Measurements from ENCODE around the gene SH3PXD2A. TPM values are rescaled to one million over a fixed set of nuclear protein-coding genes. Genes with fewer than 3 reads are reported as not detected.
"Not testable (repeated sequence)": the region's sequence is repeated elsewhere in the genome, so short reads cannot be mapped to it uniquely, and the experiment has no call there.

Gene SH3PXD2A
- total and polyA plus RNA-seq, 10 of the 15 experiments (the other 5 are each of a cell fraction or from before 2014, with no cell fraction given): 0.63 to 14.0 (median 4.4) TPM

DNA sequence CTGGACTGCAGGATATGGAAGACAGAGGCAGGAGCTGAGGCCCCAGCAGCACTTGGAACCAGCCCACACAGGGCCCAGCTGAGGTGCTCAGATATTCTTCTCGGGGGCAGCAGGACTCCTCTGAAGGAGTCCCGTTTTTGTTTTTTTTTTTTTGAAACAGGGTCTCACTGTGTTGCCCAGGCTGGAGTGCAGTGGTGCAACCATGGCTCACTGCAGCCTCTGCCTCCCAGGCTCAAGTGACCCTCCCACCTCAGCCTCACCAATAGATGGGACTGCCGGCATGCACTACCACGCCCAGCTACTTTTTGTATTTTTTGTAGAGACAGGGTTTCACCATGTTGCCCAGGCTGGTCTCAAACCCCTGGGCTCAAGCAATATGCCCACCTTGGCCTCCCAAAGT, 124.3 kb downstream of the SH3PXD2A start:
- H3K27me3 ChIP-seq (replicated peaks in 1 of 2; ENCODE audit: control insufficient read depth in 2 of 2, insufficient read depth in 2 of 2, low read length in 1 of 2); intact Hi-C loops (cut with micrococcal nuclease; ENCODE audit: unreplicated experiment); FAIRE-seq; H3K4me3 ChIP-seq; H2AFZ ChIP-seq (ENCODE audit: control insufficient read depth, low read depth, low read length); DNase-seq (ENCODE audit: low read depth, low spot score); H4K20me1 ChIP-seq (ENCODE audit: control insufficient read depth, insufficient read depth); BruUV-seq (replicated peaks); CTCF ChIA-PET; H3K9ac ChIP-seq (ENCODE audit: control insufficient read depth, insufficient read depth, low read length); in situ Hi-C loops (cut with MboI); H3K79me2 ChIP-seq (ENCODE audit: control insufficient read depth, insufficient read depth, low read length); ATAC-seq; H3K27ac ChIP-seq (ENCODE audit: control insufficient read depth, insufficient read depth); H3K9me3 ChIP-seq (replicated peaks; ENCODE audit: control insufficient read depth, insufficient read depth, low read length); SMC1A ChIA-PET (ENCODE audit: uncharacterized antibody, unreplicated experiment); H3K36me3 ChIP-seq (ENCODE audit: control insufficient read depth in 2 of 2, insufficient read depth in 2 of 2, low read length in 1 of 2); H3K4me1 ChIP-seq (ENCODE audit: control insufficient read depth, insufficient read depth, low read length); H3K4me2 ChIP-seq (ENCODE audit: control insufficient read depth, insufficient read depth): not testable (repeated sequence)
- ChIA-PET RAD21 (ENCODE audit: unreplicated experiment) (interaction anchor here (0.6 kb wide), 1 partner anchor 130 kb away, joined by 3 read pairs; no protein-coding TSS in a partner anchor), POLR2A (interaction anchor here (0.5 kb wide), 1 partner anchor 163 kb away, joined by 5 read pairs; no protein-coding TSS in a partner anchor)
- 56% methylated on average over 4 of the region's 4 CpGs for WGBS (ENCODE audit: insufficient coverage, insufficient replicate concordance, low lambda C conversion rate, missing lambda C conversion rate)

DNA sequence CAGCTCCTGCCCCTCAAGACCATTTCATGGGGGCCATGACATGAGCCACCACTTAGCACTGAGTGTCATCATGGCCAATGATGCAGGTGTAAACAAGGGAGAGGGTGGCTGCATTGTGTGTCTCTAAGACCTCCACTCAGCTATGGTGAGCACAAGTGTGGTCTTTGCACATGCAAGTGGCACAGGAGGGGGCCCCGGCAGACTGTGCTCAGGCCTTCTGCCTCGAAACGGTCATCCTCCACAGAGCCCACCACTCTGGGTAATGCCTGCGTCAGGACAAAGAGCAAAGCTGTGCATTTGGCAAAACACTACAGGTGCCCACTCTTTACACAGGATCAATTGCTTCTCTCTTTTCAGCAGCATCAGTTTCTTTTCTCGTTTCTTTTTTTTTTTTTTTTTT, 125.5 kb downstream of the SH3PXD2A start:
- no peak overlapping the region for H3K9ac ChIP-seq (ENCODE audit: control insufficient read depth, insufficient read depth, low read length)
- no peaks in the 10 kb centered on the region for H3K4me1 ChIP-seq (ENCODE audit: control insufficient read depth, insufficient read depth, low read length)
- H3K79me2 ChIP-seq (ENCODE audit: control insufficient read depth, insufficient read depth, low read length): no peaks in the 10 kb centered on the region
- H4K20me1 ChIP-seq (ENCODE audit: control insufficient read depth, insufficient read depth): no peaks in the 10 kb centered on the region
- 50% methylated on average over 4 of the region's 5 CpGs for WGBS (ENCODE audit: insufficient coverage, insufficient replicate concordance, low lambda C conversion rate, missing lambda C conversion rate)
- no peak overlapping the region for H2AFZ ChIP-seq (ENCODE audit: control insufficient read depth, low read depth, low read length)
- no peak overlapping the region for H3K4me3 ChIP-seq
- CTCF ChIA-PET: no interaction called here
- SMC1A ChIA-PET (ENCODE audit: uncharacterized antibody, unreplicated experiment): interaction anchor here (1.1 to 1.7 kb wide), 2 partner anchors 9 to 17 kb away, joined by 3 read pairs; no protein-coding TSS in a partner anchor
- H3K4me2 ChIP-seq (ENCODE audit: control insufficient read depth, insufficient read depth): no peak overlapping the region
- intact Hi-C loops (cut with micrococcal nuclease; ENCODE audit: unreplicated experiment): no loop called here
- POLR2A ChIA-PET: no interaction called here
- in situ Hi-C loops (cut with MboI): no loop called here
- no peaks in the 10 kb centered on the region for H3K9me3 ChIP-seq (replicated peaks; ENCODE audit: control insufficient read depth, insufficient read depth, low read length)
- no TSS peak for BruUV-seq (replicated peaks)
- H3K27ac ChIP-seq (ENCODE audit: control insufficient read depth, insufficient read depth): no peak overlapping the region
- peaks cover 0 to 3% of the 10 kb centered on the region in 2 experiments; a peak in 3 of 4 replicates for H3K27me3 ChIP-seq (replicated peaks in 1 of 2; ENCODE audit: control insufficient read depth in 2 of 2, insufficient read depth in 2 of 2, low read length in 1 of 2)
- TF ChIP-seq MYC (IDR thresholded peaks at IDR 0.05; ENCODE audit: insufficient read depth, insufficient read length, insufficient replicate concordance, low read length, severe bottlenecking) (no peak), STAT3 (IDR thresholded peaks at IDR 0.05; ENCODE audit: low read depth, low read length) (no peak), NFIC (IDR thresholded peaks at IDR 0.05; ENCODE audit: low read depth, low read length) (no peak)
- DNase-seq (ENCODE audit: low read depth, low spot score): no peak
- no peaks in the 10 kb centered on the region for H3K36me3 ChIP-seq (ENCODE audit: control insufficient read depth in 2 of 2, insufficient read depth in 2 of 2, low read length in 1 of 2)
- FAIRE-seq: no peak
- RAD21 ChIA-PET (ENCODE audit: unreplicated experiment): interaction anchor here (0.6 to 1.5 kb wide), 2 partner anchors 17 to 119 kb away, joined by 4 to 5 read pairs; no protein-coding TSS in a partner anchor
- ATAC-seq: no peak

Data from GM12878 (cell line).